ENCODE results near the gene NOL9. TPM values are rescaled to one million over a fixed set of nuclear protein-coding genes. Genes with fewer than 3 reads are reported as not detected.

The NOL9 gene
- total and polyA plus RNA-seq, 9 of the 15 experiments (the other 6 are each of a cell fraction or from before 2014, with no cell fraction given), result 5.6 to 76.5 (median 47.3) TPM

DNA sequence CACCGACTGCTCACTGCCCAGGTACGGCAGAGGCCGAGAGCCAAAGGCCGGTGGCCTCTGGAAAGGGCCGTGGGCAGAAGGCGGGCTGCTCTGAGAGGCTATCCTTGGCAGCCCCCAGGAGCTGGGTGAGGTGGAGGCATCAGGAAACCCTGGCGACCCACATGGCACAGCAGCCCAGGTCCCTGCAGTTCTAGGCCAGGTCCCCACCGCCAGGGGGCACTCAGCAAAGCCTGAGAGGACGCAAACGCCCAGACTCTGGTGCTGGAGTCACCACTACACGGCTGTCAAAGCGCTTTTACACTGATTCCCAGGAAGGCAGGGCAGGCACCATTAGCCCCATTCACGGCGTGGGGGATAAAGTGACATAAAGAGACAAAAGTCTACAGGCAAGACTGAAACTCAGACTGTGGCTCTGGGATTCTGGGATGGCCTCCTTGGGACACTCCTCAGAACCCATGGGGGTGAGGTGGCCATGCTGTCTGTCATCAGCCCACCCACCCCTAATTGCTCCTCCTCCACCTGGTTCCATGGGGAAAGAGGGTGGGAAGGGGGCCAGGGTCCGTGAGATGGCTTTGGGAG is 67.8 kb downstream of the NOL9 start (continued):
- TF ChIP-seq HEY1 (CRISPR knock-in tag; IDR thresholded peaks at IDR 0.05; ENCODE audit: borderline replicate concordance), result no peak

- BruUV-seq (replicated peaks), result no TSS peak
- FAIRE-seq (no peak), ATAC-seq (no peak), DNase-seq (ENCODE audit: extremely low read depth in 1 of 4, low spot score in 3 of 4) (peak in 2 of 4 experiments; percentile 48 to 54)
- Histone ChIP-seq H3K9ac (ENCODE audit: insufficient read depth in 1 of 2, low read depth in 2 of 2, low read length in 2 of 2) (0 out of 4 replicates have a peak overlapping the region, but pooled peaks of 1 of the 2 experiments have one; percentile 15), H3K4me2 (ENCODE audit: insufficient read depth, low read length) (no peak overlapping the region), H3K9me3 (replicated peaks; ENCODE audit: control insufficient read depth, insufficient read depth, low read depth, low read length) (no peaks in the 10 kb centered on the region), H3K4me1 (replicated peaks in 1 of 2; ENCODE audit: control insufficient read depth in 2 of 2, insufficient read depth in 2 of 2, low read length in 2 of 2) (peaks cover 4 to 41% of the 10 kb centered on the region in 2 experiments; a peak in 2 of 5 replicates), H3K4me3 (no peak overlapping the region), H3K9me1 (ENCODE audit: control insufficient read depth, insufficient read depth, low read length) (peaks cover 4% of the 10 kb centered on the region), H4K20me1 (replicated peaks; ENCODE audit: control insufficient read depth, insufficient read depth, low read length) (peaks cover 18% of the 10 kb centered on the region), H2AFZ (ENCODE audit: low read depth, low read length) (no peak overlapping the region), H3K36me3 (ENCODE audit: control insufficient read depth, insufficient read depth, low read length) (no peaks in the 10 kb centered on the region), H3K27me3 (ENCODE audit: control insufficient read depth in 2 of 2, insufficient read depth in 2 of 2, low read length in 2 of 2) (peaks cover 47 to 76% of the 10 kb centered on the region in 2 experiments), H3K27ac (ENCODE audit: extremely low read depth, low read depth, low read length) (no peak overlapping the region), H3K79me2 (ENCODE audit: control insufficient read depth, insufficient read depth, low read length) (no peaks in the 10 kb centered on the region)
- intact Hi-C loops (cut with micrococcal nuclease), result loop anchor here (1.0 to 5.0 kb wide), 5 partner anchors 17 to 161 kb away; partner anchors contain the start of genes NOL9 and TAS1R1
- 5% methylated on average over 46 of the region's 80 CpGs for WGBS (ENCODE audit: insufficient coverage, low coverage, missing lambda C conversion rate)
- ChIA-PET CTCF (ENCODE audit: low intra/inter-chr PET ratio) (interaction anchor here (0.5 to 2.9 kb wide), 6 partner anchors 38 to 733 kb away, joined by 3 to 31 read pairs (median 8); no protein-coding TSS in a partner anchor), POLR2A (no interaction called here)
- in situ Hi-C loops (cut with MboI), result loop anchor here (25.0 kb wide), 1 partner anchor 727 kb away; no protein-coding TSS in a partner anchor
- no peak for TF ChIP-seq EWSR1 (IDR thresholded peaks at IDR 0.05; ENCODE audit: borderline replicate concordance, low read depth, partially characterized antibody)
- no peak for TF ChIP-seq SRSF7 (optimal IDR thresholded peaks at IDR 0.05; ENCODE audit: low read depth, low read length)
- no peak for TF ChIP-seq MYC (IDR thresholded peaks at IDR 0.05; ENCODE audit: low read depth, low read length)
- TF ChIP-seq MYC (CRISPR knock-in tag; IDR thresholded peaks at IDR 0.05; ENCODE audit: borderline replicate concordance, low read depth), result no peak
- TF ChIP-seq ZBTB7A (IDR thresholded peaks at IDR 0.05; ENCODE audit: borderline replicate concordance, control insufficient read depth, low read depth, low read length), result peak; percentile 38; the same call in 1 of the 2 replicates
- no peak for TF ChIP-seq EP300 (IDR thresholded peaks at IDR 0.05; ENCODE audit: low read length)
- TF ChIP-seq SP1 (CRISPR knock-in tag; IDR thresholded peaks at IDR 0.05), result no peak
- no peak for TF ChIP-seq ZNF398 (CRISPR knock-in tag; IDR thresholded peaks at IDR 0.05)
- TF ChIP-seq, protein P1, sequence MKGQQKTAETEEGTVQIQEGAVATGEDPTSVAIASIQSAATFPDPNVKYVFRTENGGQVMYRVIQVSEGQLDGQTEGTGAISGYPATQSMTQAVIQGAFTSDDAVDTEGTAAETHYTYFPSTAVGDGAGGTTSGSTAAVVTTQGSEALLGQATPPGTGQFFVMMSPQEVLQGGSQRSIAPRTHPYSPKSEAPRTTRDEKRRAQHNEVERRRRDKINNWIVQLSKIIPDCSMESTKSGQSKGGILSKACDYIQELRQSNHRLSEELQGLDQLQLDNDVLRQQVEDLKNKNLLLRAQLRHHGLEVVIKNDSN (CRISPR knock-in tag; IDR thresholded peaks at IDR 0.05), result no peak
- TF ChIP-seq ATF7 (IDR thresholded peaks at IDR 0.05), result no peak
- TF ChIP-seq ZNF57 (CRISPR knock-in tag; IDR thresholded peaks at IDR 0.05), result no peak
- no peak for TF ChIP-seq FOXK2 (conservative IDR thresholded peaks at IDR 0.05 in 1 of 2, IDR thresholded peaks at IDR 0.05 in 1 of 2; ENCODE audit: low read depth in 2 of 2)
- no peak for TF ChIP-seq PPARD (CRISPR knock-in tag; IDR thresholded peaks at IDR 0.05)
- TF ChIP-seq, protein P2, sequence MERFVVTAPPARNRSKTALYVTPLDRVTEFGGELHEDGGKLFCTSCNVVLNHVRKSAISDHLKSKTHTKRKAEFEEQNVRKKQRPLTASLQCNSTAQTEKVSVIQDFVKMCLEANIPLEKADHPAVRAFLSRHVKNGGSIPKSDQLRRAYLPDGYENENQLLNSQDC (CRISPR knock-in tag; IDR thresholded peaks at IDR 0.05), result no peak
- TF ChIP-seq PHTF2 (CRISPR knock-in tag; IDR thresholded peaks at IDR 0.05), result no peak
Observed at GRCh38 chr1:6485168-6486101, 68.9 kb downstream of the NOL9 start.
